GM18519 (cell line): ENCODE results near the gene KPNA6.

Source experiments
- ATAC-seq: cut with Tn5 transposase; IDR thresholded peaks from one replicate; pipeline ENCODE4 v1.9.1; 2021; ENCODE audit warnings: mild to moderate bottlenecking, moderate library complexity; ENCODE audit not compliant: unreplicated experiment, low FRiP score

KPNA6 gene

DNA sequence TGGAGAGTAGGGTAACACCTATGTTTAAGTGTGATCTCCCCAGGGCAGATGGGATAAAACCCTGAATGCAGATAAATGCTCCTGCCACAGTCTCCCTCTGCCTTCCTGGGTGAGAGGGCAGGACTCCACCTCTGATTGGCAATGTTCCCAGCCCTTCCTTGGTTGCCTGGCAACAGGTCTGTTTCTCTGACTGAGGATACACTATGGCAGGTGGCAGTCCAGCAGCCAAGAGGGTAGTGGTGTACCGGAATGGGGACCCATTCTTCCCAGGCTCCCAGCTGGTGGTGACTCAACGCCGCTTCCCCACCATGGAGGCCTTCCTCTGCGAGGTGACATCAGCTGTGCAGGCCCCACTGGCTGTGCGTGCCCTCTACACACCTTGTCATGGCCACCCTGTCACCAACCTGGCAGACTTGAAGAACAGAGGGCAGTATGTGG lies 101.1 kb downstream of the KPNA6 start, which contains the start of gene DCDC2B:
Gene DCDC2B (plus strand): TSS at position 199 of the 438 bp plus-strand sequence. CDS start 5 bp downstream, at position 204.
- no peak for ATAC-seq

DNA sequence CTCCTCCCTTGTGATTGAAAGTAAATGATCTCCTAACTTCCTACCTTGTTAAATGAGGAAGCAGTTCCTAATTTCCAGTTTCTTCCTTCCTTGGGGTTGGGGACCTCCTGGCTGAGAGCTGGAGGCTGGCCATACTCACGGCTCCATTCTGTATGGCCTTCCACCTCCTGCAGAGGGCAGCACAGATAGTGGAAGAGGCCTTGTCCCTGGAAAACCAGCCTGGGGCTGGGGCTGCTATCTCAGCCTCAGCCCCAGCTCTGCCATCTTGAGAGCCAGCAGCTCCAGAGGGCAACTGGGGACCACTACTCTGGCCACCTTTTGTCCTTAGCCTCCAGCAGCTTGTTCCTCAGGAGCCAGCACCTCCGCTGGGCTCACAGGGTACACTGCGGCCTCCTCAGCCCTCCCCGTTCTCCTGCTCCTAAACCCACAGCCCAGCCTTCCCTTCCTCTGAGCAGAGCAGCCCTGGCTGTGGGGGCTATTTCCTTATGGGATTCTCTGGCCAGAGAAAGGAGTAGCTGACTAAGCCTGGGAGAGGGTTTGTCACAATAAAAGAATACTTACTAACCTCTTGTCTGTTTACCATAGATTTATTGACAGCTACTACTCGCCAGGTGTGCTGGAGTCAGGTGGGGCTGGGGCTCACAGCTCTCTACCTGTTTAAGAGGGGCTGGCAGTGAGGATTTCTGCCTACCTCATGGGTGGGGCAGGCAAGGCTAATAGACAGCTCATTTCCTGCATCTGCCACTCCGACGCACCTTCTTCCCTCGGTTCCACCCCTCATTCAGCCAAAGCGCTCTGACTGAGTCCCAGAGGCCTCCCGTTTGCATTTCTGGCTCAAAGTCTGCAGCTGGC lies 108.0 kb downstream of the KPNA6 start:
- ATAC-seq: no peak

DNA sequence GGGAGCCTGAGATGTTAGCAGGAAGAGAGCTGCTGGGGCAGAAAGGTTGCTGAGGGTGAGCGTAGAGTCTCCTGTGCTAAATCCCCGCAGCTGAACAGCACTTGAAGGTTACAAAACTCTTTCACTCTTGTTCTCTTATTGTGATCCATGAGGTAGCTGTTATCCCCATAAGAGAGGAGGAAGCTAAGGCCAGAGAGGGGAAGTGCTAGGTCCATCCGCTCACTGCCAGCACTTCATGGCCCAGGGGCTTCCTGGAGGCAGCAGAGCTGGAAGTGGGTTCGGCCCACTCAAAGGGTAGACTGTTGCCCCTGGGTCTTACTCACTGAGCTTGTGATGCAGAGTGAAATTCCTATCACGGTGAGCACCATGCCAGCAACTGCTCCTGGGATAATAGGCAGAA lies 108.7 kb downstream of the KPNA6 start:
- no peak for ATAC-seq

DNA sequence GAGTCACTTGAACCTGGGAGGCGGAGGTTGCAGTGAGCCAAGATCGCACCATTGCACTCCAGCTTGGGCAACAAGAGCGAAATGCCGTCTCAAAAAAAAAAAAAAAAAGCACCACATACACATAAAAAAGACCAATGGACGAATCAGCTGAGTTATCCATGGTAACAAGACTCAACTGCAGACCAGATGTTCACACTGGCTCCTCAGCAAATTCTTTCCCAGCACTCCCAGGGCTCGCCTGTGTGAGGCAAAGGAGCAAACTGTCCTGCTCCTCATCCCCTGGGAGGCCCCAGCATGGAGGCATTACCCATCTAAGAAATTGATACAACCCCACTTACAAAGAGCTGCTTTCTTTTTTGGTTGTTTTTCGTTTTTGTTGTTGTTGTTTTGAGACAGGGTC lies 111.2 kb downstream of the KPNA6 start:
- ATAC-seq: no peak

DNA sequence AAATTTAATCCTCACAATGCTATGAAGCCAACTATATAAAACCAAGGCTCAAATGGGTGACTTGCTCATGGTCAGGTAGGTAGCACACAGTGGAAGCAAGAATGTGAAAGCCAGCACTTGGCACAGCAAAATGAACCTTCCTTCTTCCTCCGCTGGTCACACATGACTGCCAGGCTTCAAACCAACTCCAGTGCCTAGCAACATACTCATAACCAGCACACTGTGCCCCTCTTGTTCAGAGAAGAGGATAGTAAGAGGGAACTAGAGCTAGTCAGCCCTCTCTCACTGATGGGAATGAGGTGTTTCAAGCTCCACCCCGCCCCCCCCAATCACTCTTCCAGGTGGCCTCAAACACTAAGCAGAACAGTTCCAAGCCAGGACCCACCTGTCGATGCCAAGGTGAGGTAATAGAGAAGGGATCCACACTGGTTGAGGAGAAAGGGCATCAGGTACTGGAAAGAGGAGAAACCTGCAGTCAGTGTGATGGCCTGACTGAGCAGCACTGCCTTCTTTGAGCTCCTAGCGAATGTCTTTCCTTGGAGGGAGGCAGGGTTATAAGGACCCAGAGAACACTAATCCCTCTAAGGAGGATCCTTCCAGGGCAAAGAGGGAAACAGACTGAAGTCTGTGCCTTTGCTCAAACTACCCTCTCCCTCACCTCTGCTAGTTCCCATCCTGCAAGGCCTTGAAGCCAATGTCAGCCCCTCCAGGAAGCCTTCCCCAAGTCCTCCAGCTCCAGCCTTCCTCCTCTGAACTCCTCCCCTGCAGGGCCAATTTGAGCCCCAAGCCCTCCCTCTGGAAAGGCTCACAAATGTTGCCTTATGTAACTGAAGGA lies 113.1 kb downstream of the KPNA6 start:
- no peak for ATAC-seq

DNA sequence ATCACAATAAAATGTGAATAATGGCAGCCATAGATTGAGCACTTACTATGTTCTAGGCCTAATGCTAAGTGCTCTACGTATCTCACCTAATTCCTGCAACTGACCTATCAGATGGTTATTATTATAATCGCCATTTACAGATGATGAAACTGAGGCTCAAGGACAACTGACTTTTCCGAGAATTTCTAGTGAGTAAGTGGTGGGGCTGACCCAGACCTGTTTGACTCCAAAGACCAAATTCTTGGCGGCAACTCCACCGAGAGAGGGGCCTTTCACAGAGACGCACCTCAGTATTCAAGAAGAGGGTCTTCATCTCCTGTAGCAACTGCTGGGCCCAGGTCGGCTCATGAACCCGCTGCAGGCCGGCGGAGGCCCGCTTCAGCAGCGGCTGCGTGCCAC lies 113.7 kb downstream of the KPNA6 start:
- ATAC-seq: no peak

DNA sequence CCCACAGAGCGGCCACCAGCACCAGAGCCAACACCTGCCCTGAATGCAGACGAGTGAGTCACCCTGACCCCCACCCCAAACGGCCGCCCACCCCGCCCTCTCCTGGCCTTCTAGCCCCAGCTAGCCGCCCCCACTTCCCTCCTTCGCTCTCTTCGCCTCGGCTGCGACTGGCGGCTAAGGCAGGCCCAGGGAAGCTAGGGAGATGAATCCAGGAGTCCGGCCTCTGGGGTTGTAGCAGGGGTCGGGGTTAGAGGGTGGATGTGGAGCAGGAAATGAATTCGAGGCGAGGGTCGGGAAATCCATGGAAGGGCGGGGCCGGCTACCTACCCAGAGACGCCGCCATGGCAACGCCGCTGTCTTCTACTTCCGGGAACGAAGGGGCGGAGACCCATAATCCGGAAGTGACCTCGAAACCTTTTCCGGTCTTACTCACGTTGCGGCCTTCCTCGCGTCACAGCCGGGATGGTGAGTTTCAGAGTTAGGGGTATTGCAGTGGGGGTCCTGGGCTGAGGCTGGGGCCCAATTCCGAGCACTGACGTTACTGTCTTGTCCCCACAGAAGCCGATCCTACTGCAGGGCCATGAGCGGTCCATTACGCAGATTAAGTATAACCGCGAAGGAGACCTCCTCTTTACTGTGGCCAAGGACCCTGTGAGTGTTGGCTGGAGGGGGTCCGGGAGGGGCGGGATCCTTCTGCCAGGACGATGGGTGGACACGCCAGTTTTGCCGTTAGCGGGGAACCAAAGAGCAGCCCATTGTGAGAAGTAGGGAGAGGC lies 114.3 kb downstream of the KPNA6 start, which contains the start of the genes EIF3I and TMEM234:
Gene EIF3I (plus strand): TSS at position 428 of the 776 bp plus-strand sequence. CDS start 35 bp downstream, at position 463.
Gene TMEM234 (minus strand): TSS at position 374 of the 776 bp plus-strand sequence. CDS start 31 bp downstream, at position 343.
- ATAC-seq: peak; percentile 77

DNA sequence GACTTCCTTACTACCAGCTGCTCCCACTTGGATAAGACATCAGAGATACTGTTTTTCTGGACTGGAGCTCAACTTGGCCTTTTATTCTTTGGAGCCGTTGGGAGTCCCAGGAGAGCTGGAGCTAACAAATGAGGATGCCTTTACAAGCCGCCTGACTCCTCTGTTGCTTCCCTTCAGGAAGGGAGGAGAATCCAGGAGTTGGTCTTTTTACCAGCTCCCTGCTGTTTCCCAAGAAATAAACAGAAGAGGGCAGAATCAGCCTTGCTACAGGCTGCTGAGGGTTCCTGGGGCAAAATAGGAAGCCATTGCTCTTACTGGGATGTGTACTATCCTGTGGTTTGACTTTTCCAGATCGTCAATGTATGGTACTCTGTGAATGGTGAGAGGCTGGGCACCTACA lies 115.8 kb downstream of the KPNA6 start:
- ATAC-seq: no peak

DNA sequence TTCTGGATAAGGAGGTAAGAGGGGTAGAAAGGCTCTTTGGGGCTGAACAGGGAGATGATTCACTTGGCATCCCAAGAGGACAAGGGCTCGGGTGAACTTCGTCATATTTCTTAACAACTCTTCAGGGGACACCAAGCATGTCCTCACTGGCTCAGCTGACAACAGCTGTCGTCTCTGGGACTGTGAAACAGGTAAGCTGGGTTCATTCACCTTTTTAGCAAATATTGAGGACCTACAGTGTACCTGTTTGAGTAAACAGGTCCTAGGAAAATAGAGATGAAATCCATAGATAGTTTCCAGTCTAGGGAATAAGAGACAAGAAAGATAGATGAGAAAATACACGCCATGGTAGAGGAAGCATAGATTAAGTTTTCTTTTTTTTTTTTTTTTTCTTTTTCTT lies 116.4 kb downstream of the KPNA6 start:
- ATAC-seq: no peak
